ENCODE measurements around the gene PRMT2.

GRCh38 chr21:46634966-46635323 lies 529 bp upstream of the PRMT2 start:
- TF ChIP-seq YY1 (IDR thresholded peaks at IDR 0.05; ENCODE audit: insufficient read depth, insufficient read length) (no peak), ZNF274 (IDR thresholded peaks at IDR 0.05; ENCODE audit: low read depth, low read length) (no peak), SUZ12 (IDR thresholded peaks at IDR 0.05; ENCODE audit: extremely low read depth, insufficient read depth, insufficient read length) (no peak)
